ENCODE results near the gene GTPBP6. TPM values are rescaled to one million over a fixed set of nuclear protein-coding genes. Genes with fewer than 3 reads are reported as not detected.

GTPBP6 gene
- total and polyA plus RNA-seq, 2 experiments from 2014 or later, result 40.7 to 69.2 TPM

- Histone ChIP-seq H2AFZ (no peak overlapping the region), H3K36me3 (replicated peaks; ENCODE audit: insufficient read depth, low read depth) (no peaks in the 10 kb centered on the region), H3K27me3 (no peaks in the 10 kb centered on the region), H3K4me3 (no peak overlapping the region), H3K79me2 (no peaks in the 10 kb centered on the region), H3K4me2 (no peak overlapping the region), H3K9me3 (ENCODE audit: low read depth) (no peaks in the 10 kb centered on the region), H3K4me1 (ENCODE audit: insufficient read depth) (peaks cover 5% of the 10 kb centered on the region), H4K20me1 (ENCODE audit: insufficient read depth, poor library complexity, severe bottlenecking) (no peaks in the 10 kb centered on the region), H3K9me2 (replicated peaks; ENCODE audit: insufficient read depth) (no peaks in the 10 kb centered on the region), H3K27ac (peak overlapping the region; percentile 68)
- 70% methylated on average over 11 of the region's 11 CpGs for WGBS (ENCODE audit: low lambda C conversion rate, missing lambda C conversion rate)
- no peak for DNase-seq (ENCODE audit: low spot score)
- TF ChIP-seq EZH2phosphoT487 (IDR thresholded peaks at IDR 0.05; ENCODE audit: low read depth, severe bottlenecking, unreplicated experiment) (no peak), CTCF (IDR thresholded peaks at IDR 0.05; ENCODE audit: poor library complexity) (no peak)
Measured at GRCh38 chrX:348461-349117, 30.0 kb upstream of the GTPBP6 start.

GRCh38 chrX:347351-348117 lies 28.9 kb upstream of the GTPBP6 start:
- Histone ChIP-seq H3K9me2 (replicated peaks; ENCODE audit: insufficient read depth) (no peaks in the 10 kb centered on the region), H3K4me1 (ENCODE audit: insufficient read depth) (peaks cover 5% of the 10 kb centered on the region), H4K20me1 (ENCODE audit: insufficient read depth, poor library complexity, severe bottlenecking) (no peaks in the 10 kb centered on the region), H3K27ac (no peak overlapping the region), H3K36me3 (replicated peaks; ENCODE audit: insufficient read depth, low read depth) (no peaks in the 10 kb centered on the region), H3K27me3 (no peaks in the 10 kb centered on the region), H3K4me2 (no peak overlapping the region), H3K9me3 (ENCODE audit: low read depth) (no peaks in the 10 kb centered on the region), H3K4me3 (no peak overlapping the region), H3K79me2 (no peaks in the 10 kb centered on the region), H2AFZ (no peak overlapping the region)
- DNase-seq (ENCODE audit: low spot score), result no peak
- WGBS (ENCODE audit: low lambda C conversion rate, missing lambda C conversion rate), result over 99% methylated on average over 50 of the region's 59 CpGs
- TF ChIP-seq EZH2 (IDR thresholded peaks at IDR 0.05; ENCODE audit: borderline replicate concordance) (no peak), CTCF (IDR thresholded peaks at IDR 0.05; ENCODE audit: poor library complexity) (no peak), EZH2phosphoT487 (IDR thresholded peaks at IDR 0.05; ENCODE audit: low read depth, severe bottlenecking, unreplicated experiment) (no peak)

- WGBS (ENCODE audit: low lambda C conversion rate, missing lambda C conversion rate), result 98% methylated on average over 20 of the region's 75 CpGs
- DNase-seq (ENCODE audit: low spot score), result no peak
- H2AFZ ChIP-seq, result no peak overlapping the region
- no peak overlapping the region for H3K4me3 ChIP-seq
- no peaks in the 10 kb centered on the region for H3K9me3 ChIP-seq (ENCODE audit: low read depth)
- H3K27ac ChIP-seq, result no peak overlapping the region
- H4K20me1 ChIP-seq (ENCODE audit: insufficient read depth, poor library complexity, severe bottlenecking), result no peaks in the 10 kb centered on the region
- no peak for TF ChIP-seq CTCF (IDR thresholded peaks at IDR 0.05; ENCODE audit: poor library complexity)
- TF ChIP-seq EZH2 (IDR thresholded peaks at IDR 0.05; ENCODE audit: borderline replicate concordance), result no peak
- TF ChIP-seq EZH2phosphoT487 (IDR thresholded peaks at IDR 0.05; ENCODE audit: low read depth, severe bottlenecking, unreplicated experiment), result no peak
- H3K4me1 ChIP-seq (ENCODE audit: insufficient read depth), result peaks cover 5% of the 10 kb centered on the region
- no peaks in the 10 kb centered on the region for H3K9me2 ChIP-seq (replicated peaks; ENCODE audit: insufficient read depth)
- no peak overlapping the region for H3K4me2 ChIP-seq
- H3K79me2 ChIP-seq, result no peaks in the 10 kb centered on the region
- no peaks in the 10 kb centered on the region for H3K27me3 ChIP-seq
- H3K36me3 ChIP-seq (replicated peaks; ENCODE audit: insufficient read depth, low read depth), result no peaks in the 10 kb centered on the region
Measured at GRCh38 chrX:346034-346813, 27.6 kb upstream of the GTPBP6 start.

All from hepatocyte (in vitro differentiated cells).